CD4-positive, alpha-beta T cell treated with Interleukin-21 for 1 hour (primary cell): ENCODE data around the gene CAPN13.
"Not testable (repeated sequence)": the region's sequence is repeated elsewhere in the genome, so short reads cannot be mapped to it uniquely, and the experiment has no call there.

Experiments used
- DNase-seq: peaks from one replicate; pipeline ENCODE4 v3.0.0-alpha.2; 2020

CAPN13 gene

GRCh38 chr2:30702694-30703093 is 104.6 kb downstream of the CAPN13 start:
- DNase-seq: no peak

- no peak for DNase-seq
Observed at GRCh38 chr2:30701782-30702181, 105.5 kb downstream of the CAPN13 start.

DNA sequence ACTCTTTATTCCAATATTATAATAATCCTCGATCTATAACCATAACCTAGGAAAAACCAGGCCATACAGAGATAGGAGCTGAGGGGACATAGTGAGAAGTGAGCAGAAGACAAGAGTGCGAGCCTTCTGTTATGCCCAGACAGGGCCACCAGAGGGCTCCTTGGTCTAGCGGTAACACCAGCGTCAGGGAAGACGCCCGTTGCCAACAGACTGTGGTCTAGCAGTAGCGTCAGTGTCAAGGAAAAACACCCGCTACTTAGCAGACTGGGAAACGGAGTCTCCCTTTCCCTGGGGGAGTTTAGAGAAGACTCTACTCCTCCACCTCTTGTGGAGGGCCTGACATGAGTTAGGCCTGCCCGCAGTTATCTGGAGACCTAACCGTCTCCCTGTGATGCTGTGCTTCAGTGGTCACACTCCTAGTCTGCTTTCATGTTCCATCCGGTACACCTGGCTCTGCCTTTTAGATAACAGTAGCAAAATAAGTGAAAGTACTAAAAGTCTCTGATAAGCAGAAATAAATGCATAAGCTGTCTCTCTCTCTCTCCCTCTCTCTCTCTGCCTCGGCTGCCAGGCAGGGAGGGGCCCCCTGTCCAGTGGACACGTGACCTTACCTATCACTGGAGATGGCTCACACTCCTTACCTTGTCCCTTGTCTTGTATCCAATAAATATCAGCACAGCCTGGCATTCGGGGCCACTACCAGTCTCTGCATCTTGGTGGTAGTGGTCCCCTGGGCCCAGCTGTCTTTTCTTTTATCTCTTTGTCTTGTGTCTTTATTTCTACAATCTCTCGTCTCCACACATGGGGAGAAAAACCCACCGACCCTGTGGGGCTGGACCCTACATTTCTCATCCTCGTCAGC is 109.8 kb downstream of the CAPN13 start:
- DNase-seq: not testable (repeated sequence)

DNA sequence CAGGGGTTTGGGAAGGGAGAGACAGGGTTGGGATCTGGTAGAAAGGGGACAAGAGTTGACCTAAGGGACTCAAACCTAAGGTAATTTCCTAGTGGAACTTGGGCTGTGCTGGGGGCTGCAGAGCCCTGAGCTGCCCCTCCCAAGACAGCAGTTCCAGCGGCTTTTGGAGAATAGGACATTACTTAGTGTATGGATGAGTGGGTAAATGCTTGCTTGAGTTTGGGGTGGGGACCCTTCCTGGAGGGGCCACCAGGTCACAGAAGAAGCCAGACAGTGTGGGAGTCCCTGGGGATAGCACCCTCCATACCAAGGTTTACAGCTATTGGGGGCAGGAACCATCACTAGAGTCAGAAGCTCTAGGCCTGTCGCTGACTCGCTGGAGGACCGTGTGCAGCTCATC is 111.5 kb downstream of the CAPN13 start:
- DNase-seq: no peak

DNA sequence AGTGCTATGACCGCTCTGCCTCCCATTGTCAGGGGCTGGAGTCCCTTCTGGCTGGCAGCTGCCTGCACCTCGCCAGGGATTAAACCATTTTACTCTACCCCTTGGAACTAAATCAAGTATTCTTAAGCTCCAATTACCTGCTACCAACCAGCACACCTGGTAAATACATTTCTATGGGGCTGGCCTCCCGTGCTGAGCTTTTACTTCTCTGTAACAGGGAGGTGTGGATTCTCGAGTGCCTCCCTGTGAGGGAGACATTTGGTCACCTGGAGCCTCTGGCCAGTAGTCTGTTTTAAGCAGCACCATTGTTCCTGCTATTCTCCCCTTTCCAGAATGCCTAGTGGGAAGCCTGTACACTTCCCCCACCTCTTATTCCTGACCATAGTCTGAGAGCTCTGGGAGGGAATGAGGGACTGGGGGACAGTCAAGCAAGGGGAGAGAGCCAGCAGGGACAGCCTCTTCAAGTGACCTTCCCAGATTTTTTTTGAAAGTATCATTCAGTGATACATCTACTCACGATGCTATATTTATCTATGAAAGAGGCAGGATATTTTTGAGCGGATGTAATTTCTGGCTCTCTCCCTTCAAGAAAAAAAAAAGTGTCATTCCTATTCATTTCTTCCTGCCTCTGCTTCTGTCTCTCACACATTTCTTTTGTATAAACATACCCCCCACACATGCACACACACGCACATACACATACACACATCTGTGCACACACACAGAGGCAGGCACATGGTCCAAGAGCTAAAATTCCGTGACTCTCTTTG is 112.8 kb downstream of the CAPN13 start:
- no peak for DNase-seq

DNA sequence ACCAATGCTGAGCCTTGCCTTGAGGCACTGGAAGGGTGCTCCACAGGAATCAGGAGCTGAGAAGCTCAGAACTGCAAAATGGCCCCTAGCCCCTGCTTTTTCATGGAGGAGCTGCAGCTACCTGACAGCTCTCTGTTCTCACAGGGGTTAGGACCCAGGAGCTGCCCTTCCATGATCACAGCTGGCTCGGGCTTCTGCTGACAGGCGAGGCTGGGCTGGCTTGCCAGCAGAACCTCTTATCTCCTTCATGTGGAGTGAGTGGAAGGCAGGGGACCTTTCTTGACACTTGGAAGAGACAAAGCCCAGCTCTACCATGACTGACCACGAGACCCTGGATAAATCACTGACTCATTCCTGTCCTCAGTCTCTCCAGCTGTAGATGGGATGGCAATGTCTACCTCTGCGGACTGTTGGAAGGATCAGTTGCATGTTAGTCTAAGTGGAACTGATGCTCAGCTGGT is 113.4 kb downstream of the CAPN13 start:
- no peak for DNase-seq

DNA sequence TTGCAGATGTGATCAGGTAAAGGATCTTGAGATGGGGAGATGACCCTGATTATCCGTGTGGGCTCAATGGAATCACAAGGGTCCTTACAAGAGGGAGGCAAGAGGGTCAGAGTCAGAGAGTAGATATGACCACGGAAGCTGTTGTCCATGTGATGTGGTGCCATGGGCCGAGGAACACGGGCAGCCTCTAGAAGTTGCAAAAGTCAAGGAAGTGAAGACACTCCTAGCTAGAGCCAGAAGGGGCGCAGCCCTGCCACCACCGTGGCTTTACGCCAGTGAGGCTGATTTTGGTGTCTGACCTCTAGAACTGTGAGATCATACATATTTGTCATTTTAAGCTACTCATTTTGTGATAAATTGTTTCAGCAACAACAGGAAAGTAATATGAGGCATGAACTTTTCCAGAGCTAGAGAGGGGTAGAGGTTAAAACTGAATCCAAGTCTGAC is 114.4 kb downstream of the CAPN13 start:
- DNase-seq: no peak

DNA sequence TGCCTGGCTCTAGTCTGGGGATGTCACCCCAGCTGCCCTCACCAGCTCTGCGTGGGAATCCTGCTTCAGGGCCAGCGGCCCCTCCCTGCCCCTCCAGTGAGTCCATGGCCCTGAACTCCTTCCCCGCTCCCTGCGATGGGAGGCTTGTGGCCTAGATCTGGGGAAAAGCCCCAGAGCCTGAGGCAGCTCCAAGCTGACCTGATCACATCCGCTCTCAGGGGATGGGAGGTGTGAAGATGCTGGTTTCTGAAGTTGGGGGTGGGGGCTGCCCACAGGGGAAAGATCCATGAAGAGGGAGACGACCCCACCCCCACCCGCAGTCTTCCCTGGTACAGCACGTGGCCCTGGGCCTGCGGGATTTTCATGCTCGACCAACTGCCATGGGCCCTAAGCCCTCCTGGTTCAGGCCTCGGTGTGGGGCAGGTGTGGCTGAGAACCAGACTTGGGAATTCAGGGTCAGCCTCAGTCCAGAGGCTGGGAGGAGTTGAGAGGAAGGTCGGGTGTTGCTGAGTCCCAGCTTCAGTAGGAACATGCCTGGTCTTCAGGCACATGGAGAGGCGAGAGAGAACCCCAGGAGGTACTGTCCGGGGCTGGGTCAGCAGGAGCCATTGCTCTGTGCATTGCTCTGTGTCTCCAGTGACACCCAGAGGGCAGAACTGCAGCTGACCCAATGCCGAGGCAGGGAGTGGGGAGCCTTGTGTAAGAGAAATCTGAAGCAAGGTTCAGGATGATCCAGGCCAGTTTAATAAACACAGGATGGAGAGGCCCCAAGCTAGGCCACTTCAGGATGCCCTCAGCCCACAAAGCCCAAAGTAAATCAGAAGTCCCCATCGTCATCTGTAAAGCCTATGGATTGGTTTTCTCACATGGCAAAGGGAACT is 115.1 kb downstream of the CAPN13 start:
- DNase-seq: no peak

- no peak for DNase-seq
Observed at GRCh38 chr2:30691091-30691947, 115.9 kb downstream of the CAPN13 start.

- DNase-seq: no peak
Observed at GRCh38 chr2:30690126-30690561, 117.1 kb downstream of the CAPN13 start.

DNA sequence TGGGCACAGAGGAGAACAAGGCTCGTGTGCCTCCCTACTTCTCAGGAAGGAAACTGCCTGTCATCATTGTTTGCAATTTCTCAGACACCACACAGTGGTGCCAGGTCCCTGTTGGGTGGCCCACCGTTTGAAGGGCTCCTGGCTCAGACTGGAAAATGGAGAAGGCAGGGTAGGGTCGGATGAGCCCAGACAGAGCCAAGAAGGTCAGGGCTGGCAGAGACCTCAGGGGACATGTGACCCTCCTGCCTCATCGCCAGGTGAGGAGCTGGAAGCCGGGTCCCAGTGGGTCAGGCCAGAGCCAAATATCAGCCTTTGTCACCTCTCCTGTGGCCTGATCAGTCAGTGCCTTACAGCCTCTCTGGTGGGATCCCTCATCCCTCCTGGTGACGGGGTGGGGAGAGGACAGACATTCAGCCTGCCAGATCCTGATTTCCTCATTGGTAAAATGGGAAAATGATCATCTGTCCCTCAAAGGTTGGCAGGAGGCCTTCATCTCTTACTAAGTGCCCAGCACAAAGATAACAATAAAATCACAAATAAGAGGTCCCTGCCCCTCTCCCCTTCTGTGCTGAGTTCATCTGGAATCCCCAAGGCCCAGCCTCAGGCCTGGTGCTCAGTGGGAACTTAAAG is 117.6 kb downstream of the CAPN13 start:
- DNase-seq: no peak

DNA sequence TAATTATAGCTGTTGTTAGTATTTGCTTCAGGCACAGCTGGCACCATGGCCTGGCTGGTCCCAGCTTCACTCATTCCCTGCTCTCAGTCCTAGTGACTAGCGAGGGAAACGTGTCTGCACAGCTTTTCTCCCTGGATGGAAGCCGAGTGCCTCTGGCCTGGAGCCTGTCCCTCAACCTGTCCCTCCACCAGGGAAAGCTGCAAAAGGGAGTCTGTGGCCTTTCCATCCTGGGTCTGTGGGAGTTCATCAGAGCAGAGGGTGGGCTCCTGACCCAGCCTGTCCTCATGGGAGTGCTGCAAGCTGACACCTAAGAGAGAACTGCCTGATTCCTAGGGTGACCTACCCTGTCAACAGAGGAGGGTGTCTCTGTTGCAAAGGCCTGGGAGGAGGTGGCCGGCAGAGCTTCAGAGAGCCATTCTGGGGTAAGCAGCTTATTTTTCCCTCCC is 118.3 kb downstream of the CAPN13 start:
- DNase-seq: no peak

GRCh38 chr2:30686669-30687068 is 120.6 kb downstream of the CAPN13 start:
- no peak for DNase-seq

- no peak for DNase-seq
Observed at GRCh38 chr2:30686000-30686399, 121.2 kb downstream of the CAPN13 start.

GRCh38 chr2:30684996-30685395 is 122.2 kb downstream of the CAPN13 start:
- DNase-seq: no peak

- no peak for DNase-seq
Observed at GRCh38 chr2:30684516-30684915, 122.7 kb downstream of the CAPN13 start.

GRCh38 chr2:30684026-30684425 is 123.2 kb downstream of the CAPN13 start:
- no peak for DNase-seq

GRCh38 chr2:30683236-30683956 is 123.8 kb downstream of the CAPN13 start:
- DNase-seq: no peak

DNA sequence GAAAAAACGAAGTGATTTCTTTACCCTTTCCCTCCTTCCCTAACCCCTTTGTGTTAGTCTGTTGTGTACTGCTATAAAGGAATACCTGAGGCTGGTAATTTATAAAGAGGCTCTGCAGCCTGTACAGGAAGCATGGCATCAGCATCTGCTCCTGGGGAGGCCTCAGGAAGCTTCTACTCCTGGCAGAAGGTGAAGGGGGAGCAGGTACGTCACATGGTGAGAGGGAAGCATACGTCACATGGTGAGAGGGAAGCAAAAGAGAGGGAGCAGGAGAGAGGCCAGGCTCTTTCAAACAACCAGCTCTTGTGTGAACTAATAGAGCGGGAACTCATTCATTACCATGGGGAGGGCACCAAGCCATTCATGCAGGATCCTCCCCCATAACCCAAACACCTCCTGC is 126.2 kb downstream of the CAPN13 start:
- no peak for DNase-seq

DNA sequence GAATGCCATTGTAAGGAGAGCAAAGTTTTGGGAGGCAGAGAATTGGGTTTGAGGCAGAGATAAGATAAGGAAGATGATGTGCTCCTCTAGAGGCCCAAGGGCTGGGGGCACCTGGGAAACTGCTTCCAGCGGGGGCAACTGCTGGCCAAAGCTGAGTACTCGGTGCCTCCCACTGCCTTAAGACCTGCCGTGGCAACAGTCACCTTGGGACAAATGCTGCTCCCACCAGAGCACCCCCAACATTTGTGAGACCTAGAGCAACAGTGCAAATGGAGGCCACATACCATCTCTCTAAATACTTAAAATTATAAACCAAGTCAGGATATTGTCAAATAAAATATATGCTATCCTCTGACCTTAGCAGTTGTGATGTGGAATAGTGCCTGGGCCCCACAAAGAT is 127.1 kb downstream of the CAPN13 start:
- DNase-seq: no peak
